ENCODE data around the gene SCAP.

The SCAP gene

DNA sequence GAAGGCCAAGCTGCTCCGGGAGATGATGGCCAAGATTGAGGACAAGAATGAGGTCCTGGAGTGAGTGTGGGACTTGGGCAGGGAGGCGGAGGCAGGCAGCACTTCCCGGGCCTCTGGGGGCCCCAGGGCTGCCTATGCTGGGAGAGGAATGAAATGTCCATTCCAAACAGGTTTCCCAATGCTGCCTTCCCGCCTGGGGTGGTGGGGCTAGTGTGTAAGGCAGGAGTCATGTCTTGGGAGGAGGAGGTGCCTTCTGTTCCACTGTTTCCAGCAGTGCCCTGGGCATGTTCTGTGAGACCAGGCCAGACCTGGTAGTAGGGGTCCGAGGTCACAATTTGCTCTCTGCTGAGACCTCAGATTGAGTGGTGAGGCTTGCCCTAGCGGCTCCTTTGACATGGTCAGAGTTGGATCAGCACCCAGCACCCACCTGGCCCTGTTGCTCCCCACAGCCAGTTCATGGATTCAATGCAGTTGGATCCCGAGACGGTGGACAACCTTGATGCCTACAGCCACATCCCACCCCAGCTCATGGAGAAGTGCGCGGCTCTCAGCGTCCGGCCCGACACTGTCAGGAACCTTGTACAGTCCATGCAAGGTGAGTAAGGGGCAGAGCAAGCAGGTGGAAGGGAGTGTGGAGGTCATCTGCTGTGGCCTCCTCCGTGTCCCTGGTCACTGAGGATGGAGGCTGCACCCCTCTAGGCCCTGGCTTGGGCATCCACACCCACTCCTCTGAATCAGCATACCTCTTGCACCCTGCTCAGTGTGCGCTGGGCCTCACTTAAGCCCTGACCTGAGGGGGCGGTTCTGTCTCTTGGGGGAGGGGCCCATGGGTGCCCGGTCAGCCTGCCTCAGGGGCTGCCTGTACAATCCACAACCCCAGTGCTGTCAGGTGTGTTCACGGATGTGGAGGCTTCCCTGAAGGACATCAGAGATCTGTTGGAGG, 67.6 kb downstream of the SCAP start:
- TF ChIP-seq POLR2AphosphoS5 (IDR thresholded peaks at IDR 0.05; ENCODE audit: borderline replicate concordance, low read depth, low read length) (no peak), EZH2 (IDR thresholded peaks at IDR 0.05) (no peak), FOXP2 (optimal IDR thresholded peaks at IDR 0.05; ENCODE audit: control extremely low read depth, extremely low read length, insufficient read depth) (no peak)

DNA sequence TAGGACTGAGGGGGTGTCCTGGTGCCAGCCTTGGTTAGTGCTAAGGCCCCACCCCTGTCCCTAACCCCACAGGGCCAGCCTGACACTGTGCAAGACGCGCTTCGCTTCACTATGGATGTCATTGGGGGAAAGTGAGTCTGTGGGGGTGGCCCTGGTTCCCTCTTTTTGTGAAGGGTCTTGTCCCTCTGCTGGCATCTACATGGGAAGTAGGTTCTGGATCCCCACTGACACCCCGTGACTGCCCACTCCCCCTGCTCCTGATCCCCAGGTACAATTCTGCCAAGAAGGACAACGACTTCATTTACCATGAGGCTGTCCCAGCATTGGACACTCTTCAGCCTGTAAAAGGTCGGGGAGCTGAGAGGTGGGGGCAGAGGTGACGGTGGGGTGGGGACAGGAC, 68.5 kb downstream of the SCAP start:
- no peaks in the 10 kb centered on the region for H3K9me3 ChIP-seq (ENCODE audit: low read depth, low read length)
- H3K9ac ChIP-seq (ENCODE audit: insufficient read length), result no peak overlapping the region
- H3K27ac ChIP-seq, result no peak overlapping the region
- H3K4me3 ChIP-seq, result no peak overlapping the region
- no peak for TF ChIP-seq POLR2AphosphoS5 (IDR thresholded peaks at IDR 0.05; ENCODE audit: borderline replicate concordance, low read depth, low read length)
- no peak for TF ChIP-seq FOXP2 (optimal IDR thresholded peaks at IDR 0.05; ENCODE audit: control extremely low read depth, extremely low read length, insufficient read depth)
- no peak for TF ChIP-seq EZH2 (IDR thresholded peaks at IDR 0.05)
- DNase-seq (ENCODE audit: low read depth, low spot score), result no peak
- no peaks in the 10 kb centered on the region; the same call in 1 of the 2 replicates for H3K36me3 ChIP-seq (ENCODE audit: insufficient read depth, low read length)

More for the DNA sequence above, 67.6 kb downstream of the SCAP start:
- H3K27ac ChIP-seq, result no peak overlapping the region
- H3K9me3 ChIP-seq (ENCODE audit: low read depth, low read length), result no peaks in the 10 kb centered on the region
- DNase-seq (ENCODE audit: low read depth, low spot score), result no peak
- H3K9ac ChIP-seq (ENCODE audit: insufficient read length), result no peak overlapping the region
- H3K36me3 ChIP-seq (ENCODE audit: insufficient read depth, low read length), result no peaks in the 10 kb centered on the region; the same call in 1 of the 2 replicates
- H3K4me3 ChIP-seq, result no peak overlapping the region

DNA sequence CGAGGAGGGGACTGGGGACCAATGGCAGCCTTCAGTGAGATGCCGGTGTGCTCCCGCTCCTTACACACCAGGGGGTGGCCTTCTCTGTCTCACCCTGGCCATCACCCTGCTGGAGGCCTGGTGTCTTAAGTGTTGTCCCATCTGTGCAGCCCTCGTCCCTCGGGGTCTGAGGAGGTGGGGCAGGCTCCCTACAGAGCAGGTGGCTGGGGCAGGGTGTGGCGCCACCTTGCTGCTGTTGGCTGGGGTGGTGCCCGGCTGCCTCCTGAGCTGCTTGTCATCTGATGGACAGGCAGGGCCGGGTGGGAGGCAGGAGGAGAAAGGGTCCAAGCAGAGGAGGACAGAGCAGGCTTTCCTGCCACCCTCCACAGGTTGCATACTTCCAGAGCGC, 69.0 kb downstream of the SCAP start:
- Histone ChIP-seq H3K27ac (no peak overlapping the region), H3K4me3 (no peak overlapping the region), H3K9ac (ENCODE audit: insufficient read length) (no peak overlapping the region), H3K36me3 (ENCODE audit: insufficient read depth, low read length) (no peaks in the 10 kb centered on the region; the same call in 1 of the 2 replicates), H3K9me3 (ENCODE audit: low read depth, low read length) (no peaks in the 10 kb centered on the region)
- no peak for DNase-seq (ENCODE audit: low read depth, low spot score)
- TF ChIP-seq FOXP2 (optimal IDR thresholded peaks at IDR 0.05; ENCODE audit: control extremely low read depth, extremely low read length, insufficient read depth), result no peak
- no peak for TF ChIP-seq POLR2AphosphoS5 (IDR thresholded peaks at IDR 0.05; ENCODE audit: borderline replicate concordance, low read depth, low read length)
- no peak for TF ChIP-seq EZH2 (IDR thresholded peaks at IDR 0.05)

DNA sequence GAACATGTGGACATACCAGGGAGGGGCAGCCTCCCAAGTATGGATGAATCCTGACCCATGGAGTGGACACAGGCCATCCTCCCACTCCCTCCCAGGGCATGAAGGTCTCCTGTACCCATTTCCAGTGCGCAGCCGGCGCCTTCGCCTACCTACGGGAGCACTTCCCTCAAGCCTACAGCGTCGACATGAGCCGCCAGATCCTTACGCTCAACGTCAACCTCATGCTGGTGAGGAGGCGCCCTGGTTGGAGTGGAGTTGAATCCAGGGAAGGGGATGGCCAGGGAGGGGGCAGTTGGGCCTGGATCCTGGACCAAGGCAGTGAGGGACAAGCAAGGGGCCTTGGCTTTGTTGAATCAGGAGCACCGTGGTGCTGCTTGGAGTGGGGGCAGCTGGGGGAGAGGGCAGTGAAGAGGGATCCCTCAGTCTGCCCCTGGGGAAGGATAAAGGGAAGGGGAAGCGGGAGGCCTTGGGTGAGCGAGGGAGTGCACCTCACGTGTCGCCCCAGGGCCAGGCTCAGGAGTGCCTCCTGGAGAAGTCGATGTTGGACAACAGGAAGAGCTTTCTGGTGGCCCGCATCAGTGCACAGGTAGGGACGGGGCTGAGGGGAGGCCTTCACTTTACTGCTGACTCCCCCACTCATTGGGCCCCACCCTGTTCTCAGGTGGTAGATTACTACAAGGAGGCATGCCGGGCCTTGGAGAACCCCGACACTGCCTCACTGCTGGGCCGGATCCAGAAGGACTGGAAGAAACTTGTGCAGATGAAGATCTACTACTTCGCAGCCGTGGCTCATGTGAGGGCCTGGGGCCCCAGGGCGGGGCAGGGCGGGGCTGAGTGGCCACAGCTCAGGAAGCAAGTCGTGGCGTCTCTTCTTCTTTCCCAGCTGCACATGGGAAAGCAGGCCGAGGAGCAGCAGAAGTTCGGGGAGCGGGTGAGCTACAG, 69.7 kb downstream of the SCAP start:
- H3K36me3 ChIP-seq (ENCODE audit: insufficient read depth, low read length), result no peaks in the 10 kb centered on the region; the same call in 1 of the 2 replicates
- H3K27ac ChIP-seq, result no peak overlapping the region
- H3K9ac ChIP-seq (ENCODE audit: insufficient read length), result no peak overlapping the region
- DNase-seq (ENCODE audit: low read depth, low spot score), result no peak
- TF ChIP-seq EZH2 (IDR thresholded peaks at IDR 0.05), result no peak
- no peak for TF ChIP-seq POLR2AphosphoS5 (IDR thresholded peaks at IDR 0.05; ENCODE audit: borderline replicate concordance, low read depth, low read length)
- no peak for TF ChIP-seq FOXP2 (optimal IDR thresholded peaks at IDR 0.05; ENCODE audit: control extremely low read depth, extremely low read length, insufficient read depth)
- H3K4me3 ChIP-seq, result no peak overlapping the region
- no peaks in the 10 kb centered on the region for H3K9me3 ChIP-seq (ENCODE audit: low read depth, low read length)

DNA sequence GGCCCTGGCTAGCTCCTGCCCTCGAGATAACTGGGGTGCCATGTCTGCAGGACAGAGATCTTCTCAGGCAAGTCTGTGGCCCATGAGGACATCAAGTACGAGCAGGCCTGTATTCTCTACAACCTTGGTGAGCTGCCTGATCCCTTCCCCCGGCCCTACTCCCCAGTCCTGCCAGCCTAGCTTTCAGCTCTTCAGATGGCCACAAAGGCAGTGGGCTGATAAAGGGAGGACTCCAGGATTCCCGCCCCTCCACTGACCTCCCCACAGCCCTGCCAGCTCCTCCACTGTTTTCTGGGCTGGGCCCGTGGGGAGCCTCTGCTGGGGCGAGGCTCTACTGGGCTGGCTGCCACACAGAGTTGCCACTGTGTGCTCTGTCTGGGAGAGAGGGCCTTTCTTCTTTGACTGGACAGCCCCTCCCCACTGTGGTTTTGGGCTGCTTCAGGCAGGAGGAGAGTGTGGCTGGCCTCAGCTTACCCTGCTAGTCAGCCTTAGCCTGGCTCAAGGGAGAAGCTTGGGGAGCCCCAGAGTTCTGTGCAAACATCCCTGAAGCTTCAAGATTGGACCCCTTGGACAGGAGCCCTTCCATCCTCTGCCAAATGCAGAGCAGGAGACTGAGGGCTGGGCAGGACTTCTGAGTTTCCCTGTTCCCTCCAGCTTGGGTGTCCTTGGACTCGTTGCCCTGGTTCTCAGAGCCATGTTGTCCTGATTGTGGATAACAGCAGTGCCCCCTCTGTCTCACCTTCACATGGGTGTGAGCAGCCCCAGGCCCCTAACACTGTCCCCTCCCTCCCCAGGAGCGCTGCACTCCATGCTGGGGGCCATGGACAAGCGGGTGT, 70.6 kb downstream of the SCAP start:
- H3K27ac ChIP-seq, result no peak overlapping the region
- H3K9me3 ChIP-seq (ENCODE audit: low read depth, low read length), result no peaks in the 10 kb centered on the region
- no peak for TF ChIP-seq EZH2 (IDR thresholded peaks at IDR 0.05)
- TF ChIP-seq FOXP2 (optimal IDR thresholded peaks at IDR 0.05; ENCODE audit: control extremely low read depth, extremely low read length, insufficient read depth), result no peak
- TF ChIP-seq POLR2AphosphoS5 (IDR thresholded peaks at IDR 0.05; ENCODE audit: borderline replicate concordance, low read depth, low read length), result no peak
- H3K4me3 ChIP-seq, result no peak overlapping the region
- no peaks in the 10 kb centered on the region; the same call in 1 of the 2 replicates for H3K36me3 ChIP-seq (ENCODE audit: insufficient read depth, low read length)
- no peak for DNase-seq (ENCODE audit: low read depth, low spot score)
- no peak overlapping the region for H3K9ac ChIP-seq (ENCODE audit: insufficient read length)

- no peak for DNase-seq (ENCODE audit: low read depth, low spot score)
- no peaks in the 10 kb centered on the region; the same call in 1 of the 2 replicates for H3K36me3 ChIP-seq (ENCODE audit: insufficient read depth, low read length)
- no peak for TF ChIP-seq EZH2 (IDR thresholded peaks at IDR 0.05)
- TF ChIP-seq FOXP2 (optimal IDR thresholded peaks at IDR 0.05; ENCODE audit: control extremely low read depth, extremely low read length, insufficient read depth), result no peak
- TF ChIP-seq POLR2AphosphoS5 (IDR thresholded peaks at IDR 0.05; ENCODE audit: borderline replicate concordance, low read depth, low read length), result no peak
These were observed 71.3 kb downstream of the SCAP start for GRCh38 chr3:47404431-47404876.

DNA sequence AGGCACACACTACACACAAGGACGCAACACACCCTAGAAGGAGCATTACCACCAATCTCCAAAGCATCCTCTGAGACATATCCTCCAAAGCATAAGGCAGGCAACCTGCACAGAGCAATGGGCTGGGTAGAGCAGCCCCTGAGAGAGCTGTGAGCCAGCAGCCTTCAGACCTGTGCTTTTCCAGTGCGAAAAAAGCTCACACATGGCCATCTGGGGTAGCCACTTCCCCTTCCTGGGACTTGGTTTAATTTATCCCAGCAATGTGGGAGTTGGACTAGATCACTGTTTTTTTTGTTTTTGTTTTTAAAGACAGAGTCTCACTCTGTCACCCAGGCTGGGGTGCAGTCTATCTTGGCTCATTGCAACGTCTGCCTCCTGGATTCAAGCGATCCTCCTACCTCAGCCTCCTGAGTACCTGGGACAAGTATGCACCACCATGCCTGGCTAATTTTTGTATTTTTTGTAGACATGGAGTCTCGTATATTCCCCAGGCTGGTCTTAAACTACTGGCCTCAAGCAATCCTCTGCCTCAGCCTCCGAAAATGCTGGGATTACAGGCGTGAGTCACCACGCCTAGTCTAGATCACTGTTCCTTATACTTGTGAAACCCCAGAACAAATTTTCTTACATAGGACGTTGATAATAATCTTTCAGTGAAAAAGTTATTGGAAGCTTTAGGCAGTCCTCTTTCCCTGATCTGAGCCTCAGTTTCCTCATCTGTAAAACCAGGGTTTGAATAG, 76.0 kb downstream of the SCAP start:
- TF ChIP-seq FOXP2 (optimal IDR thresholded peaks at IDR 0.05; ENCODE audit: control extremely low read depth, extremely low read length, insufficient read depth), result no peak
- no peak for TF ChIP-seq POLR2AphosphoS5 (IDR thresholded peaks at IDR 0.05; ENCODE audit: borderline replicate concordance, low read depth, low read length)
- TF ChIP-seq EZH2 (IDR thresholded peaks at IDR 0.05), result no peak
- Histone ChIP-seq H3K27ac (no peak overlapping the region), H3K9ac (ENCODE audit: insufficient read length) (no peak overlapping the region), H3K9me3 (ENCODE audit: low read depth, low read length) (no peaks in the 10 kb centered on the region), H3K4me3 (no peak overlapping the region), H3K36me3 (ENCODE audit: insufficient read depth, low read length) (no peaks in the 10 kb centered on the region)
- no peak for DNase-seq (ENCODE audit: low read depth, low spot score)

More at GRCh38 chr3:47404431-47404876, 71.3 kb downstream of the SCAP start:
- no peak overlapping the region for H3K4me3 ChIP-seq
- H3K27ac ChIP-seq, result no peak overlapping the region
- H3K9ac ChIP-seq (ENCODE audit: insufficient read length), result no peak overlapping the region
- no peaks in the 10 kb centered on the region for H3K9me3 ChIP-seq (ENCODE audit: low read depth, low read length)

Data from SK-N-MC (cell line).